Suppressor macrophage treated with lipopolysaccharide for 1 hour (primary cell): Measurements from ENCODE around the gene PAFAH1B1.
A peak's percentile ranks its signal among the peaks of the same experiment; 100 is the strongest.
"Not testable (repeated sequence)": the region's sequence is repeated elsewhere in the genome, so short reads cannot be mapped to it uniquely, and the experiment has no call there.

Experiments
- DNase-seq, 3 donors: peaks; one replicate each; pipeline ENCODE4 v3.0.0-alpha.2; 2020 to 2022

The PAFAH1B1 gene

DNA sequence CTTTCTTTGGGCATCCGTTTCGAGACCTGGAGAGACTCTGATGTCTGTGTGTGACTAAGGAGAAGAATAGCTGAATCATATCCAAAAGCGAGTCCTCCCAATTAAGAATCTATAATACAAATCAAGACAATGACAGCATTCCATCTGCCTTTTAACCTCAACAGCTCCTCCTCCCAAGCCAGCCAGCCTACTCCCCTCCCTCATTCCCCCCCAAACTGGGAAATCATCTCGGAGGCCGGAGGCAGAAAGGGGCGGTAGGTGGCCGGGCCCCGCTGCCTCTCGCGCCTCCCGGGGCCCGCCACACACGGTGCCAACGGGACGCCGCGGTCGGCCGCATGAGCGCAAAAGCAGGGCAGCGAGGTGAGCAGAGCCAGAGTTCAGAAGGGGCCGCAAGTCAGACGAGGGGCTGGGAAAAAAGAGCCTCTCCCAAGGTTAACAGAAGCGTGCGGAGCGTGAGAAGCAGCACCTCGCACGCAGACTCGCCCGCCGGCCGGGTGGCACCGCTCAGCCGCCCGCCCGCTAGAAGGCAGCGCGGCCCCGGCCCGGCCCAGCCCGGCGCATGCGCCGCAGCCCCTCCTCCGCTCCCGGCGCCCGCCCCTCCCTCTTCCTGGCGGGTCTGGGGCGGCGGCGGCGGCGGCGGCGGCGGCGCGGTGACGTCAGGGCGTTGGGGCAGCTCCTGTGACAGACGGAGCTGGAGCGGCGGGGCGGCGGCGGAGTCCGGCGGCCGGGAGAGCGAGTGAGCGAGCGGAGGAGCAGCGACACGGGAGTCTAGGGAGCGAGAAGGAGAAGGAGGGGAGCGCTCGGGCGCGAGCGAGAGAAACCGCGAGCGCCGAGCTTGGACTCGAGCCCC lies at the start of gene PAFAH1B1:
PAFAH1B1 (plus strand) TSS at position 684 of the 850 bp plus-strand sequence. CDS start 44,635 bp downstream, outside the sequence.
- DNase-seq, result peak; percentile 94 to 98 (median 97)

GRCh38 chr17:2545393-2545792 lies 48.1 kb upstream of the PAFAH1B1 start:
- DNase-seq, result peak in 1 of 3 donors; percentile 8

GRCh38 chr17:2547176-2547575 lies 46.3 kb upstream of the PAFAH1B1 start:
- peak; percentile 30 to 37 (median 30) for DNase-seq

DNA sequence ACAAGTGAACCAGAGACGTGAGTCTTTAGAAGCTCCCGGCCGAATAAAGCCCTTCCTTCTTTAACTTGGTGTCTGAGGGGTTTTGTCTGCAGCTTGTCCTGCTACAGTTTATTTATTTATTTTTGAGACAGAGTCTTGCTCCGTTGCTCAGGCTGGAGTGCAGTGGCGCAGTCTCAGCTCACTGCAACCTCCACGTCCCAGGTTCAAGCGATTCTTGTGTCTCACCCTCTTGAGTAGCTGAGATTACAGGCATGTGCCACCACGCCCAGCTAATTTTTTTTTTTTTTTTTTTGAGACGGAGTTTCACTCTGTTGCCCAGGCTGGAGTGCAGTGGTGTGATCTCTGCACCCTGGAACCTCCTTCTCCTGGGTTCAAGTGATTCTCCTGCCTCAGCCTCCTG lies 45.4 kb upstream of the PAFAH1B1 start:
- not testable (repeated sequence) for DNase-seq

- DNase-seq, result no peak
Observed at GRCh38 chr17:2549392-2550211, 43.9 kb upstream of the PAFAH1B1 start.

- no peak for DNase-seq
Observed at GRCh38 chr17:2551493-2551892, 42.0 kb upstream of the PAFAH1B1 start.

DNA sequence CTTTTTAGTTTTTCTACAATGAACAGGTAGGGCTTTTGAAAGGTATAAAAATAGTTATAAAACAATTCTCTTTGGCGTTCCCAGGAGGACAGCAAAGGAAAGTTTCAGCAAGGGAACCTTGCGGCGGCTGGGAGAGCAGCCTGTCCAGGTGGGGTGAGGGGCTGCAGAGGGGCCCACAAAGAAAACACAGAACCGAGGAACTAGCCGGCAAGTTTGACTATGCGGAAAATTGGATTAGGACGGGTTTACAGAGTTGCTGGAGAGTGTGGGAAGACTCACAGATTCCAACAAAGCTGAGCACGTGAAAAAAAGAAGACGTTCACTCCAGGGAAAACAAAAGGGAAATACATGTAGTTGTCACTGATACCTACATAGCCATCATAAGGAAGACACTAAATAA lies 41.5 kb upstream of the PAFAH1B1 start:
- DNase-seq, result no peak

DNA sequence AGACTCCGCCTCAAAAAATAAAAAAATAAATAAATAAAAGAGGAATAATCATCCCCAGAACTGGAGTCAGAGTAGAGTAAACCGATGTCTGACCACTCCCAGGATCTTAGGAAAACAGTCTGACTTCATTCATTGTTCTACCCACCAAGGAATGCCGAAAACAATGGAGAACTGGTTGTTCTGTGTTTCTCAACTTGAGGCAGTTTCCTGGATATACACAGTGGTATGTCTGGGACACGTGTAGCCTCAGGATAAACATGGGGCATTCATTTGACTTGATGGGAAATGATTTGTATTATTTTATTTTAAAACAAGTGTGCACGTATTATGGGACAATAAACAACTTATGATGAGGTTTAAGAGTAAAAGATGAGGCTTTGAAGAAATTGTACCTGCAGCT lies 32.8 kb upstream of the PAFAH1B1 start:
- no peak for DNase-seq

GRCh38 chr17:2562162-2562858 lies 31.1 kb upstream of the PAFAH1B1 start:
- DNase-seq, result no peak

GRCh38 chr17:2563061-2563460 lies 30.4 kb upstream of the PAFAH1B1 start:
- no peak for DNase-seq

GRCh38 chr17:2563543-2563942 lies 29.9 kb upstream of the PAFAH1B1 start:
- no peak for DNase-seq

- DNase-seq, result no peak
Observed at GRCh38 chr17:2564877-2565276, 28.6 kb upstream of the PAFAH1B1 start.

GRCh38 chr17:2566056-2566455 lies 27.4 kb upstream of the PAFAH1B1 start:
- DNase-seq, result no peak

GRCh38 chr17:2571523-2572303 lies 21.7 kb upstream of the PAFAH1B1 start:
- DNase-seq, result peak; percentile 5 to 49 (median 39)

- DNase-seq, result not testable (repeated sequence)
Observed at GRCh38 chr17:2572304-2572609, 21.2 kb upstream of the PAFAH1B1 start.

- no peak for DNase-seq
Observed at GRCh38 chr17:2580151-2580550, 13.3 kb upstream of the PAFAH1B1 start.

DNA sequence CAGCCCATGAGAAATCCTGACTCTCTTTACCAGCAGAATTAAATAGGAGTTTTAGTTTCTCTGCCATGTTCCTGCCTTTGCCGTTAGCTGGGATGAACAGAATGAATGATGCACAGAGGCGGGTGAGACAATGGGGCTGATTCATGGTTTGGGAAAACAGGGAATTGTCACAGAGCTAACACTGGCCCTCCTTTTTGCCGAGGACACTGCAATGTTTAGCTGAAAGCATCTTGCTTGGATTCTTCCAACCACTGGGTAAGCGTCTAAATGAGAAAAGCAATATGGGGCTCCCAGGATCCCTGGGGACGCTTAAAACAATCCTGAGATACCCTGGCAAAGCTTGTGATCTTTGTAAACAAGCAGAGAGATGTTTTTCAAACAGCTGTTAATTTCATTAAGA lies 12.8 kb upstream of the PAFAH1B1 start:
- no peak for DNase-seq

- DNase-seq, result no peak
Observed at GRCh38 chr17:2582493-2582892, 11.0 kb upstream of the PAFAH1B1 start.

- no peak for DNase-seq
Observed at GRCh38 chr17:2591040-2591640, 2.3 kb upstream of the PAFAH1B1 start.

DNA sequence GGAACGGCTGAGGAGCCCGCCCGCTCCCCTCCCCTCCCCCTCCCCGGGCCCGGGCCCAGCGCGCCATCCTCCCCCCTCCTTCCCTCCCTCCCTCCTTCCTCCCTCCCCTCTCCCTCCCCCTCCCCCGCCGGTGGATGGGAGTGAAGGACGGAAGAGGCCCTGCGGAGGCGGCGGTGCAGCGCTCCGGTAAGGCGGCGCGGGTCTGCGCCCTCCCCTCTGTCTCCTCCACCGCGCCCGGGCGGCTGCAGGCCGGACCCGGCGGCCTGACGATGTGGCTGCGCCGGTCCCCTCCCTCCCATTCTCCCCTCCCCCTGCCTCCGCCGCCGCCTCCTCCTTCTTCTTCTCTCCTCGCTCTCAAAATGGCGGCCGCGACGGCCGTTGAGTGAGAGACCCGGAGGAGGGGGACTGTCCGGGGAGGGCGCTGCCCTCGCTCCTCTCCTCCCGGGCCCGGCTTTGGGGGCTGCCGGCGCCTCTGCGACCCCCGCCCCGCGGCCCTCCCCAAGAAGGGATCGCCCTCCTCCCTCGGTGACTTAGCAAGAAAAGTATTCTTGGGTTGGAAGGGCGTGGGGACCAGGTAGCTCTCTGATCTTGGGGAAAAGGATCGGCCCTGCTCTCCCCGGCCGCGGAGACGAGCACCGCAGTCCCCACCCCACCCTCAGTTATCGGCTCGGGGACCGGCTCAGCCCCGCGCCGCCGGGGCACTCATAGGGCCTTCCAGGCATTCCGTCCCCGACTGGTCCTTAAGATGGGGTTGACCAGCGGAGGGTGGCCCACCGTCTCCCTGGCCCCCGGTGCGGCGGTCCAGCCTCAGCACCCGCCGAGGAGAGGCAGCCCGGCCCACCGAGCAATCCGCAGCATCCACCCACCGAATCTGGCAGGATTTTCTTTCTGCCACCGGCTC lies 617 bp downstream of the PAFAH1B1 start:
- peak; percentile 80 to 94 (median 85) for DNase-seq
